H9 (cell line): ENCODE data around the gene UNC79. TPM values are rescaled to one million over a fixed set of nuclear protein-coding genes. Genes with fewer than 3 reads are reported as not detected.

Source experiments
- DNase-seq: peaks from one replicate; pipeline ENCODE4 v3.0.0-alpha.2; 2017
- H2AFZ ChIP-seq: one replicate; pipeline ENCODE4 v1.6.1; 2013; ENCODE audit warnings: mild to moderate bottlenecking, low read length, control low read depth, moderate library complexity
- H2AK5ac ChIP-seq: 2 replicates; pipeline ENCODE4 v1.6.1; 2013; ENCODE audit warnings: low read length, control low read depth, mixed read lengths; ENCODE audit not compliant: insufficient read length
- H2BK120ac ChIP-seq: one replicate; pipeline ENCODE4 v1.6.1; 2013; ENCODE audit warnings: low read depth, mild to moderate bottlenecking, low read length, control low read depth, inconsistent platforms; ENCODE audit not compliant: poor library complexity, severe bottlenecking
- H2BK12ac ChIP-seq: 2 replicates; pipeline ENCODE4 v1.6.1; 2013; ENCODE audit warnings: low read length, control low read depth, mixed read lengths, low read depth; ENCODE audit not compliant: insufficient read length
- H2BK15ac ChIP-seq: 2 replicates; pipeline ENCODE4 v1.6.1; 2013; ENCODE audit warnings: low read depth, low read length, control low read depth
- H2BK20ac ChIP-seq: one replicate; pipeline ENCODE4 v1.6.1; 2013; ENCODE audit warnings: low read depth, mild to moderate bottlenecking, low read length, control low read depth, inconsistent platforms; ENCODE audit not compliant: poor library complexity, severe bottlenecking
- H2BK5ac ChIP-seq: 2 replicates; pipeline ENCODE4 v1.6.1; 2013; ENCODE audit warnings: low read length, control low read depth, mixed read lengths; ENCODE audit not compliant: insufficient read length
- H3K14ac ChIP-seq: 2 replicates; pipeline ENCODE4 v1.6.1; 2013; ENCODE audit warnings: low read length, control low read depth; ENCODE audit not compliant: insufficient read depth
- H3K18ac ChIP-seq: 2 replicates; pipeline ENCODE4 v1.6.1; 2013; ENCODE audit warnings: low read depth, mild to moderate bottlenecking, mixed read lengths, low read length, control low read depth; ENCODE audit not compliant: insufficient read length
- H3K23ac ChIP-seq: 2 replicates; pipeline ENCODE4 v1.6.1; 2013; ENCODE audit warnings: low read length, control low read depth, mixed read lengths, low read depth; ENCODE audit not compliant: insufficient read length
- H3K23me2 ChIP-seq: 2 replicates; pipeline ENCODE4 v1.6.1; 2013; ENCODE audit warnings: low read depth, mild to moderate bottlenecking, mixed read lengths, low read length, control low read depth; ENCODE audit not compliant: insufficient read length, poor library complexity, severe bottlenecking
- H3K27ac ChIP-seq: 2 replicates; pipeline ENCODE4 v1.5.1; 2013; ENCODE audit warnings: low read length, control low read depth, mixed read lengths, low read depth; ENCODE audit not compliant: insufficient read length
- H3K27me3 ChIP-seq: 2 replicates; pipeline ENCODE4 v1.6.1; 2013; ENCODE audit warnings: low read length, control low read depth, inconsistent platforms; ENCODE audit not compliant: insufficient read depth
- H3K4ac ChIP-seq: 2 replicates; pipeline ENCODE4 v1.6.1; 2013; ENCODE audit warnings: low read depth, mild to moderate bottlenecking, control low read depth, inconsistent platforms, low read length, moderate library complexity
- H3K4me1 ChIP-seq: 2 replicates; pipeline ENCODE4 v1.6.1; 2013; ENCODE audit warnings: low read length, control low read depth, inconsistent platforms; ENCODE audit not compliant: insufficient read depth
- H3K4me2 ChIP-seq: 2 replicates; pipeline ENCODE4 v1.6.1; 2013; ENCODE audit warnings: low read length, control low read depth, mixed read lengths; ENCODE audit not compliant: insufficient read length, insufficient read depth
- H3K56ac ChIP-seq: 2 replicates; pipeline ENCODE4 v1.6.1; 2013; ENCODE audit warnings: low read depth, mild to moderate bottlenecking, mixed read lengths, low read length, control low read depth; ENCODE audit not compliant: insufficient read length
- H3K79me1 ChIP-seq: 2 replicates; pipeline ENCODE4 v1.6.1; 2013; ENCODE audit warnings: low read depth, mild to moderate bottlenecking, moderate library complexity, low read length, control low read depth, inconsistent platforms; ENCODE audit not compliant: insufficient read depth, poor library complexity, severe bottlenecking
- H3K79me2 ChIP-seq: 2 replicates; pipeline ENCODE4 v1.6.1; 2013; ENCODE audit warnings: low read length, control low read depth, inconsistent platforms; ENCODE audit not compliant: insufficient read depth
- H3K9ac ChIP-seq: 2 replicates; pipeline ENCODE4 v1.6.1; 2013; ENCODE audit warnings: low read length, control low read depth, mixed read lengths; ENCODE audit not compliant: insufficient read length; ENCODE audit errors: extremely low read depth
- H3K9me3 ChIP-seq: one replicate; pipeline ENCODE4 v1.6.1; 2013; ENCODE audit warnings: low read depth, low read length, inconsistent platforms; ENCODE audit not compliant: control insufficient read depth
- H3T11ph ChIP-seq: one replicate; pipeline ENCODE4 v1.6.1; 2013; ENCODE audit warnings: mild to moderate bottlenecking, low read length, control low read depth, inconsistent platforms
- H4K20me1 ChIP-seq: one replicate; pipeline ENCODE4 v1.6.1; 2013; ENCODE audit not compliant: control insufficient read depth, insufficient read length, insufficient read depth
- H4K5ac ChIP-seq: 2 replicates; pipeline ENCODE4 v1.6.1; 2013; ENCODE audit warnings: low read depth, mild to moderate bottlenecking, mixed read lengths, low read length, control low read depth; ENCODE audit not compliant: insufficient read length
- H4K8ac ChIP-seq: replicated peaks from 2 replicates; pipeline ENCODE4 v1.6.1; 2013; ENCODE audit warnings: low read length, control low read depth, mixed read lengths, low read depth; ENCODE audit not compliant: insufficient read length
- H4K91ac ChIP-seq: 2 replicates; pipeline ENCODE4 v1.6.1; 2013; ENCODE audit warnings: low read depth, mild to moderate bottlenecking, moderate library complexity, mixed read lengths, low read length, control low read depth; ENCODE audit not compliant: insufficient read length
- H3K27ac Mint-ChIP-seq, 3 experiments: 2 replicates in 2 of 3; 3 replicates in 1 of 3; pipeline ENCODE4 v1.8.0; 2020 to 2021; ENCODE audit warnings: mixed read lengths in 3 of 3, mild to moderate bottlenecking in 1 of 3, moderate library complexity in 1 of 3
- H3K27me3 Mint-ChIP-seq: 2 replicates; pipeline ENCODE4 v1.8.0; 2021; ENCODE audit warnings: low read depth, mild to moderate bottlenecking, moderate library complexity, mixed read lengths
- H3K36me3 Mint-ChIP-seq, 3 experiments: 2 replicates in 2 of 3; 3 replicates in 1 of 3; pipeline ENCODE4 v1.8.0; 2020 to 2021; ENCODE audit warnings: low read depth in 3 of 3, mixed read lengths in 3 of 3; ENCODE audit not compliant: insufficient read depth in 1 of 3
- H3K4me1 Mint-ChIP-seq, 2 experiments: 2 replicates each; pipeline ENCODE4 v1.8.0; 2020; ENCODE audit warnings: mixed read lengths in 2 of 2
- H3K4me3 Mint-ChIP-seq, 2 experiments: 2 replicates in 1 of 2; 3 replicates in 1 of 2; pipeline ENCODE4 v1.8.0; 2020 to 2021; ENCODE audit warnings: mild to moderate bottlenecking in 2 of 2, mixed read lengths in 2 of 2, moderate library complexity in 1 of 2
- H3K9me3 Mint-ChIP-seq, 2 experiments: 2 replicates in 1 of 2; 3 replicates in 1 of 2; pipeline ENCODE4 v1.8.0; 2020; ENCODE audit warnings: mild to moderate bottlenecking in 2 of 2, mixed read lengths in 2 of 2, moderate library complexity in 1 of 2
- CTCF ChIP-seq: fragments of 200-600 bp; sonication (generic); conservative IDR thresholded peaks from 3 replicates; pipeline ENCODE4 v1.8.0; 2021; ENCODE audit warnings: antibody characterized with exemption, mild to moderate bottlenecking
- WGBS: extraction: QIAGEN DNeasy Blood & Tissue Kit; methylation state at CpG from one replicate; pipeline ENCODE4 v1.1.7; 2013; ENCODE audit warnings: missing lambda C conversion rate, low lambda C conversion rate, mixed read lengths; ENCODE audit not compliant: insufficient read length; ENCODE audit errors: extremely low coverage; 5-methylcytosine and 5-hydroxymethylcytosine counted together
- total RNA-seq: library from RNA; stranded (reverse); gene quantifications from 2 replicates; pipeline ENCODE4 v1.2.1, GENCODE V29; 2021

The UNC79 gene
- total RNA-seq, 1 experiment from 2014 or later, result 3.0 TPM

DNA sequence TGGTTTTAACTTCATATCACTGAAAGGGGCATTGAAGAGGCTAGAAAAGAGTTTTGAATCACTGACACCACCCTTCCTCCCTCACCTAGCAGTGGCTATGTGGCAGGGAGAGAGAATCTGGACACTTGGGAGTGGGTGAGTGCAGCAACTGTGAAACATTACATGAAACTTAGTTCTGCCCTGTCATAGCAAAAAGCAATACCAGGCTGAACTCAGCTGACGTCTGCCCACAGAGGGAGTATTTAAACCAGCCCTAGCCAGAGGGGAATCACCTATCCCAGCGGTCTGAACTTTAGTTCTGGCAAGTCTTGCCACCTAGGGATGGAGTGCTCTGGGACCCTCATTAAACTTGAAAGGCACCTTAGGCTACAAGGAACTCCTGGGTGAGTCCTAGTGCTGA lies 20.7 kb upstream of the UNC79 start:
- Histone ChIP-seq H2BK15ac (no peak overlapping the region), H3K18ac (no peak overlapping the region), H4K91ac (no peak overlapping the region), H2AK5ac (no peak overlapping the region), H4K5ac (no peak overlapping the region), H3K56ac (no peak overlapping the region), H3K4ac (no peak overlapping the region), H3K23ac (no peak overlapping the region), H4K8ac (no peak overlapping the region), H2BK12ac (no peak overlapping the region), H3K27ac (no peak overlapping the region), H3K79me1 (no peaks in the 10 kb centered on the region), H3K27me3 (no peaks in the 10 kb centered on the region), H2BK20ac (no peak overlapping the region), H3K14ac (no peak overlapping the region), H2BK120ac (no peak overlapping the region), H4K20me1 (no peaks in the 10 kb centered on the region), H3T11ph (no peak overlapping the region), H3K9ac (no peak overlapping the region), H2BK5ac (no peak overlapping the region), H3K23me2 (no peaks in the 10 kb centered on the region), H3K4me1 (no peaks in the 10 kb centered on the region), H2AFZ (no peak overlapping the region), H3K9me3 (no peaks in the 10 kb centered on the region), H3K79me2 (no peaks in the 10 kb centered on the region), H3K4me2 (no peak overlapping the region)
- H3K36me3 Mint-ChIP-seq, result no peaks in the 10 kb centered on the region
- TF ChIP-seq CTCF, result no peak
- WGBS, result no CpG with 5 or more reads among the region's 2 CpGs
- DNase-seq, result no peak
- no peak overlapping the region for H3K4me3 Mint-ChIP-seq
- no peaks in the 10 kb centered on the region; a peak in 1 of 5 replicates for H3K9me3 Mint-ChIP-seq
- H3K4me1 Mint-ChIP-seq, result peaks cover 0 to 2% of the 10 kb centered on the region in 2 experiments; a peak in 2 of 4 replicates
- no peaks in the 10 kb centered on the region for H3K27me3 Mint-ChIP-seq
- no peak overlapping the region for H3K27ac Mint-ChIP-seq
